CD14-positive monocyte (primary cell): Measurements from ENCODE around the gene CCNI. TPM values are rescaled to one million over a fixed set of nuclear protein-coding genes. Genes with fewer than 3 reads are reported as not detected.

Source experiments
- DNase-seq, 3 donors: peaks; one replicate each; pipeline ENCODE4 v3.0.0-alpha.2; 2011 to 2022
- H2AFZ ChIP-seq: 2 replicates; pipeline ENCODE4 v1.6.0; 2012; ENCODE audit warnings: mild to moderate bottlenecking, low read depth, low read length, inconsistent platforms; ENCODE audit not compliant: insufficient read depth, poor library complexity, severe bottlenecking
- H3K27ac ChIP-seq, 2 donors: 1 replicate in 1 of 2; 2 replicates in 1 of 2; pipeline ENCODE4 v1.5.1; 2012 to 2013; ENCODE audit warnings: low read length in 2 of 2, control low read depth in 1 of 2, inconsistent platforms in 1 of 2, low read depth in 1 of 2, mild to moderate bottlenecking in 1 of 2
- H3K27me3 ChIP-seq, 2 donors: one replicate each; pipeline versions ENCODE4 v1.6.0 to v1.6.1; 2011 to 2013; ENCODE audit warnings: low read length in 2 of 2; ENCODE audit not compliant: control insufficient read depth in 2 of 2, insufficient read depth in 2 of 2
- H3K36me3 ChIP-seq, 2 donors: replicated peaks in 1 of 2; 1 replicate in 1 of 2; 2 replicates in 1 of 2; pipeline versions ENCODE4 v1.5.1 to v1.6.1; 2012 to 2013; ENCODE audit warnings: low read length in 2 of 2, control low read depth in 1 of 2, inconsistent platforms in 1 of 2, mild to moderate bottlenecking in 1 of 2; ENCODE audit not compliant: insufficient read depth in 2 of 2, control insufficient read depth in 1 of 2
- H3K4me1 ChIP-seq, 2 donors: 1 replicate in 1 of 2; 2 replicates in 1 of 2; pipeline versions ENCODE4 v1.5.1 to v1.6.1; 2012 to 2013; ENCODE audit warnings: low read length in 2 of 2, control low read depth in 1 of 2, inconsistent platforms in 1 of 2, mild to moderate bottlenecking in 1 of 2, moderate library complexity in 1 of 2; ENCODE audit not compliant: insufficient read depth in 2 of 2, control insufficient read depth in 1 of 2
- H3K4me2 ChIP-seq: replicated peaks from 2 replicates; pipeline ENCODE3; 2012; ENCODE audit warnings: low read length, moderate library complexity, mild to moderate bottlenecking; ENCODE audit not compliant: poor library complexity, severe bottlenecking; ENCODE audit errors: extremely low read depth
- H3K4me3 ChIP-seq, 3 experiments: fragments of 200-600 bp in 1 of 3; sonication (generic) in 1 of 3; replicated peaks in 1 of 3; 1 replicate in 2 of 3; 2 replicates in 1 of 3; pipeline ENCODE4 v1.5.1; 2011 to 2013; ENCODE audit warnings: low read length in 3 of 3, mild to moderate bottlenecking in 3 of 3, control low read depth in 2 of 3, low read depth in 2 of 3, inconsistent platforms in 1 of 3, moderate library complexity in 1 of 3
- H3K79me2 ChIP-seq: 2 replicates; pipeline ENCODE4 v1.6.0; 2012; ENCODE audit warnings: mild to moderate bottlenecking, control low read depth, inconsistent platforms, low read length, moderate library complexity; ENCODE audit not compliant: insufficient read depth
- H3K9ac ChIP-seq: 2 replicates; pipeline ENCODE4 v1.6.0; 2017; ENCODE audit warnings: low read length, mild to moderate bottlenecking; ENCODE audit not compliant: insufficient read depth, poor library complexity, severe bottlenecking
- H3K9me3 ChIP-seq, 2 donors: replicated peaks in 1 of 2; 1 replicate in 1 of 2; 2 replicates in 1 of 2; pipeline versions ENCODE4 v1.5.1 to v1.6.1; 2012 to 2013; ENCODE audit warnings: low read length in 2 of 2, control low read depth in 1 of 2; ENCODE audit not compliant: control insufficient read depth in 1 of 2, insufficient read depth in 1 of 2
- H4K20me1 ChIP-seq: 2 replicates; pipeline ENCODE4 v1.6.0; 2012; ENCODE audit warnings: mild to moderate bottlenecking, low read length, control low read depth, moderate library complexity; ENCODE audit not compliant: insufficient read depth
- H3K27ac Mint-ChIP-seq, 7 donors: one replicate each; pipeline ENCODE4 v1.8.0; 2020; ENCODE audit warnings: mild to moderate bottlenecking in 7 of 7, mixed read lengths in 7 of 7, moderate library complexity in 6 of 7, inconsistent platforms in 2 of 7
- H3K27me3 Mint-ChIP-seq, 3 donors: one replicate each; pipeline ENCODE4 v1.8.0; 2021 to 2022; ENCODE audit warnings: low read depth in 3 of 3, mild to moderate bottlenecking in 3 of 3, mixed read lengths in 3 of 3, moderate library complexity in 3 of 3, inconsistent platforms in 1 of 3
- H3K36me3 Mint-ChIP-seq, 2 donors: one replicate each; pipeline ENCODE4 v1.8.0; 2020; ENCODE audit warnings: mixed read lengths in 2 of 2, inconsistent platforms in 1 of 2, mild to moderate bottlenecking in 1 of 2
- H3K4me1 Mint-ChIP-seq: one replicate; pipeline ENCODE4 v1.8.0; 2020; ENCODE audit warnings: mild to moderate bottlenecking, mixed read lengths
- H3K4me3 Mint-ChIP-seq, 2 donors: one replicate each; pipeline ENCODE4 v1.8.0; 2020; ENCODE audit warnings: mild to moderate bottlenecking in 2 of 2, mixed read lengths in 2 of 2, moderate library complexity in 1 of 2
- H3K9me3 Mint-ChIP-seq, 7 donors: one replicate each; pipeline ENCODE4 v1.8.0; 2020 to 2022; ENCODE audit warnings: mixed read lengths in 7 of 7, mild to moderate bottlenecking in 6 of 7, moderate library complexity in 6 of 7, inconsistent platforms in 2 of 7
- WGBS: methylation state at CpG from one replicate; pipeline ENCODE4 v1.1.5; 2013; ENCODE audit warnings: missing lambda C conversion rate; ENCODE audit not compliant: insufficient coverage; 5-methylcytosine and 5-hydroxymethylcytosine counted together
- intact Hi-C, 2 donors: fragments of 100-400 bp; cut with micrococcal nuclease; formaldehyde crosslinking; loops; one replicate each; pipeline versions ENCODE4 v1.15.0 to v1.15.1; 2023
- polyA plus RNA-seq, 3 donors: library from polyadenylated mRNA; depleted of rRNA in 1 of 3; unstranded in 2 of 3; stranded (reverse) in 1 of 3; fragments of 300-500 nt in 2 of 3; fragments of >200 nt in 1 of 3; fragmentation: Illumina TruSeq in 2 of 3; gene quantifications; 1 replicate in 2 of 3; 2 replicates in 1 of 3; pipeline ENCODE4 v1.2.3, GENCODE V29; 2012 to 2021
- TF ChIP-seq, protein P1 (sequence below): fragments of 200-600 bp; IDR thresholded peaks from one replicate; pipeline ENCODE4 v1.8.0; 2022; ENCODE audit warnings: antibody characterized with exemption, mild to moderate bottlenecking

CCNI gene
- polyA plus RNA-seq, 3 donors = 106 to 264 (median 171) TPM

GRCh38 chr4:77121736-77122240 lies 46.0 kb upstream of the CCNI start:
- H3K4me3 Mint-ChIP-seq = no peak overlapping the region
- Histone ChIP-seq H3K4me1 (peaks cover 34 to 39% of the 10 kb centered on the region in 2 donors), H3K9me3 (no peaks in the 10 kb centered on the region), H4K20me1 (no peaks in the 10 kb centered on the region), H3K36me3 (no peaks in the 10 kb centered on the region), H3K27ac (no peak overlapping the region), H3K9ac (no peak overlapping the region), H3K4me2 (no peak overlapping the region), H2AFZ (peak overlapping the region; percentile 24), H3K79me2 (no peaks in the 10 kb centered on the region), H3K4me3 (no peak overlapping the region), H3K27me3 (no peaks in the 10 kb centered on the region)
- TF ChIP-seq, protein P1, sequence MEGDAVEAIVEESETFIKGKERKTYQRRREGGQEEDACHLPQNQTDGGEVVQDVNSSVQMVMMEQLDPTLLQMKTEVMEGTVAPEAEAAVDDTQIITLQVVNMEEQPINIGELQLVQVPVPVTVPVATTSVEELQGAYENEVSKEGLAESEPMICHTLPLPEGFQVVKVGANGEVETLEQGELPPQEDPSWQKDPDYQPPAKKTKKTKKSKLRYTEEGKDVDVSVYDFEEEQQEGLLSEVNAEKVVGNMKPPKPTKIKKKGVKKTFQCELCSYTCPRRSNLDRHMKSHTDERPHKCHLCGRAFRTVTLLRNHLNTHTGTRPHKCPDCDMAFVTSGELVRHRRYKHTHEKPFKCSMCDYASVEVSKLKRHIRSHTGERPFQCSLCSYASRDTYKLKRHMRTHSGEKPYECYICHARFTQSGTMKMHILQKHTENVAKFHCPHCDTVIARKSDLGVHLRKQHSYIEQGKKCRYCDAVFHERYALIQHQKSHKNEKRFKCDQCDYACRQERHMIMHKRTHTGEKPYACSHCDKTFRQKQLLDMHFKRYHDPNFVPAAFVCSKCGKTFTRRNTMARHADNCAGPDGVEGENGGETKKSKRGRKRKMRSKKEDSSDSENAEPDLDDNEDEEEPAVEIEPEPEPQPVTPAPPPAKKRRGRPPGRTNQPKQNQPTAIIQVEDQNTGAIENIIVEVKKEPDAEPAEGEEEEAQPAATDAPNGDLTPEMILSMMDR = no peak
- peaks cover 0 to 1% (median 0%) of the 10 kb centered on the region in 3 donors for H3K27me3 Mint-ChIP-seq
- H3K4me1 Mint-ChIP-seq = peaks cover 46% of the 10 kb centered on the region
- WGBS = 98% methylated on average over 5 of the region's 5 CpGs
- no peaks in the 10 kb centered on the region for H3K36me3 Mint-ChIP-seq
- intact Hi-C loops = no loop called here
- peak overlapping the region in 1 of 7 donors; percentile 66 for H3K27ac Mint-ChIP-seq
- H3K9me3 Mint-ChIP-seq = peaks cover 0 to 12% (median 3%) of the 10 kb centered on the region in 7 donors
- DNase-seq = no peak

DNA sequence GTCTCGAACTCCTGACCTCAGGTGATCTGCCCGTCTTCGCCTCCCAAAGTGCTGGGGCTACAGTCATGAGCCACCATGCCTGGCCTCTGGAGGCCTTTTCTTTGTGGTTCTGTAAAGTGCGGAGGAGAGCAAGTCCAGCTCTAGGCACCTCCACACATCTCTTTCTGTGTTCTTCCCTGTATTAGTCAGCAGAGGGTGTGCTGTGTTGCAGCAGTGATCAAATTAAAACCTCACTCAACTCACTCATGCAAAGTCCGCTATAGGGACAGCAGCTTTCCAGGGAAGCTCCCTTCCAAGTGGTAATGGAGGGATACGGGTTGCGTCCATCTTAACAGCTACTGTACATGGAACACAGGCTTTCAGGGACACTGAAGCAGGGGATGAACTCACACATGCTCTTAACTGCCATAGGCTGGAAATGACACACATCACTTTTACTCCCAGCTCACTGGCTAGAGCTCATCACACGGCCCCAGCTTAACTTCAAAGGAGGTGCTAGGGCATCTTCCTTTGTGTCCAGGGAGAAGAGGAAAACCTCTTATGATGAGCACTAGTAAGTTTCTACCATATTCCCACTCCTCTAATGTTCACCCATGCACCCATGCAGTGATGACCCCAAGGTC lies 45.2 kb upstream of the CCNI start:
- TF ChIP-seq, protein P1 = no peak
- H3K4me1 Mint-ChIP-seq = peaks cover 38% of the 10 kb centered on the region
- H3K27me3 Mint-ChIP-seq = peaks cover 0 to 1% (median 0%) of the 10 kb centered on the region in 3 donors
- intact Hi-C loops = no loop called here
- Histone ChIP-seq H3K4me1 (peaks cover 26 to 31% of the 10 kb centered on the region in 2 donors), H2AFZ (no peak overlapping the region), H3K4me3 (no peak overlapping the region), H3K79me2 (no peaks in the 10 kb centered on the region), H3K27ac (no peak overlapping the region), H3K9ac (no peak overlapping the region), H3K27me3 (no peaks in the 10 kb centered on the region), H3K36me3 (no peaks in the 10 kb centered on the region), H4K20me1 (no peaks in the 10 kb centered on the region), H3K4me2 (no peak overlapping the region), H3K9me3 (no peaks in the 10 kb centered on the region)
- H3K36me3 Mint-ChIP-seq = no peaks in the 10 kb centered on the region
- H3K4me3 Mint-ChIP-seq = no peak overlapping the region
- WGBS = 87% methylated on average over 3 of the region's 8 CpGs
- H3K27ac Mint-ChIP-seq = no peak overlapping the region
- no peak for DNase-seq
- peaks cover 0 to 12% (median 4%) of the 10 kb centered on the region in 7 donors for H3K9me3 Mint-ChIP-seq
